ENCODE measurements around the gene E2F3.
A peak's percentile ranks its signal among the peaks of the same experiment; 100 is the strongest.

E2F3 gene

GRCh38 chr6:20379231-20379630 is 22.4 kb upstream of the E2F3 start:
- Mint-ChIP-seq H3K27me3 (no peaks in the 10 kb centered on the region), H3K4me1 (no peaks in the 10 kb centered on the region), H3K36me3 (no peaks in the 10 kb centered on the region), H3K4me3 (no peak overlapping the region), H3K9me3 (no peaks in the 10 kb centered on the region), H3K27ac (no peak overlapping the region)
- ATAC-seq: no peak

GRCh38 chr6:20386218-20386617 is 15.5 kb upstream of the E2F3 start:
- H3K4me3 Mint-ChIP-seq: no peak overlapping the region
- H3K27me3 Mint-ChIP-seq: no peaks in the 10 kb centered on the region
- H3K27ac Mint-ChIP-seq: no peak overlapping the region
- no peak for ATAC-seq
- no peaks in the 10 kb centered on the region for H3K4me1 Mint-ChIP-seq
- H3K36me3 Mint-ChIP-seq: no peaks in the 10 kb centered on the region
- H3K9me3 Mint-ChIP-seq: no peaks in the 10 kb centered on the region

GRCh38 chr6:20389066-20389465 is 12.6 kb upstream of the E2F3 start:
- H3K27me3 Mint-ChIP-seq: no peaks in the 10 kb centered on the region
- no peaks in the 10 kb centered on the region for H3K4me1 Mint-ChIP-seq
- no peak for ATAC-seq
- no peak overlapping the region for H3K4me3 Mint-ChIP-seq
- H3K36me3 Mint-ChIP-seq: no peaks in the 10 kb centered on the region
- no peaks in the 10 kb centered on the region for H3K9me3 Mint-ChIP-seq
- no peak overlapping the region for H3K27ac Mint-ChIP-seq

- H3K4me3 Mint-ChIP-seq: no peak overlapping the region
- no peaks in the 10 kb centered on the region for H3K4me1 Mint-ChIP-seq
- no peaks in the 10 kb centered on the region for H3K27me3 Mint-ChIP-seq
- no peak overlapping the region for H3K27ac Mint-ChIP-seq
- no peak for ATAC-seq
- H3K9me3 Mint-ChIP-seq: no peaks in the 10 kb centered on the region
- no peaks in the 10 kb centered on the region for H3K36me3 Mint-ChIP-seq
These were observed 8.4 kb upstream of the E2F3 start for GRCh38 chr6:20393297-20393696.

GRCh38 chr6:20399518-20399917 is 2.2 kb upstream of the E2F3 start:
- Mint-ChIP-seq H3K4me1 (peaks cover 18% of the 10 kb centered on the region), H3K4me3 (no peak overlapping the region), H3K27ac (no peak overlapping the region), H3K27me3 (no peaks in the 10 kb centered on the region), H3K9me3 (no peaks in the 10 kb centered on the region), H3K36me3 (no peaks in the 10 kb centered on the region)
- ATAC-seq: no peak

GRCh38 chr6:20400456-20401204 is 1.0 kb upstream of the E2F3 start:
- H3K27ac Mint-ChIP-seq: peak overlapping the region; percentile 97
- H3K36me3 Mint-ChIP-seq: no peaks in the 10 kb centered on the region
- H3K27me3 Mint-ChIP-seq: no peaks in the 10 kb centered on the region
- H3K4me1 Mint-ChIP-seq: peaks cover 22% of the 10 kb centered on the region
- H3K4me3 Mint-ChIP-seq: peak overlapping the region; percentile 96
- H3K9me3 Mint-ChIP-seq: no peaks in the 10 kb centered on the region
- ATAC-seq: no peak

GRCh38 chr6:20402092-20402341 is 338 bp downstream of the E2F3 start:
- Mint-ChIP-seq H3K9me3 (no peaks in the 10 kb centered on the region), H3K4me3 (peak overlapping the region; percentile 96), H3K27me3 (no peaks in the 10 kb centered on the region), H3K27ac (peak overlapping the region; percentile 97), H3K4me1 (peaks cover 22% of the 10 kb centered on the region), H3K36me3 (peaks cover 5% of the 10 kb centered on the region)
- no peak for ATAC-seq

GRCh38 chr6:20402342-20403069 is 827 bp downstream of the E2F3 start:
- H3K36me3 Mint-ChIP-seq: peaks cover 9% of the 10 kb centered on the region
- H3K9me3 Mint-ChIP-seq: no peaks in the 10 kb centered on the region
- H3K4me3 Mint-ChIP-seq: peak overlapping the region; percentile 96
- peaks cover 23% of the 10 kb centered on the region for H3K4me1 Mint-ChIP-seq
- H3K27ac Mint-ChIP-seq: peak overlapping the region; percentile 97
- peak; percentile 9 for ATAC-seq
- no peaks in the 10 kb centered on the region for H3K27me3 Mint-ChIP-seq

GRCh38 chr6:20403070-20403765 is 1.5 kb downstream of the E2F3 start:
- H3K4me1 Mint-ChIP-seq: peaks cover 28% of the 10 kb centered on the region
- H3K27ac Mint-ChIP-seq: peak overlapping the region; percentile 97
- H3K9me3 Mint-ChIP-seq: no peaks in the 10 kb centered on the region
- H3K4me3 Mint-ChIP-seq: peak overlapping the region; percentile 96
- H3K27me3 Mint-ChIP-seq: no peaks in the 10 kb centered on the region
- ATAC-seq: peak; percentile 80
- peaks cover 14% of the 10 kb centered on the region for H3K36me3 Mint-ChIP-seq

- Mint-ChIP-seq H3K4me1 (peaks cover 33% of the 10 kb centered on the region), H3K9me3 (no peaks in the 10 kb centered on the region), H3K27me3 (no peaks in the 10 kb centered on the region), H3K36me3 (peaks cover 14% of the 10 kb centered on the region), H3K27ac (peak overlapping the region; percentile 97), H3K4me3 (peak overlapping the region; percentile 96)
- ATAC-seq: peak; percentile 17
These were observed 2.3 kb downstream of the E2F3 start for GRCh38 chr6:20403766-20404640.

- Mint-ChIP-seq H3K4me3 (peak overlapping the region; percentile 96), H3K4me1 (peaks cover 39% of the 10 kb centered on the region), H3K9me3 (no peaks in the 10 kb centered on the region), H3K27me3 (no peaks in the 10 kb centered on the region), H3K36me3 (peaks cover 14% of the 10 kb centered on the region), H3K27ac (peak overlapping the region; percentile 97)
- no peak for ATAC-seq
These were observed 3.0 kb downstream of the E2F3 start for GRCh38 chr6:20404641-20405032.

GRCh38 chr6:20408851-20409250 is 7.2 kb downstream of the E2F3 start:
- no peak for ATAC-seq
- no peaks in the 10 kb centered on the region for H3K27me3 Mint-ChIP-seq
- peaks cover 33% of the 10 kb centered on the region for H3K36me3 Mint-ChIP-seq
- H3K4me3 Mint-ChIP-seq: no peak overlapping the region
- H3K9me3 Mint-ChIP-seq: no peaks in the 10 kb centered on the region
- H3K4me1 Mint-ChIP-seq: peaks cover 52% of the 10 kb centered on the region
- peak overlapping the region; percentile 88 for H3K27ac Mint-ChIP-seq

GRCh38 chr6:20409427-20409971 is 7.8 kb downstream of the E2F3 start:
- peak overlapping the region; percentile 65 for H3K4me3 Mint-ChIP-seq
- H3K36me3 Mint-ChIP-seq: peaks cover 34% of the 10 kb centered on the region
- no peaks in the 10 kb centered on the region for H3K27me3 Mint-ChIP-seq
- peaks cover 47% of the 10 kb centered on the region for H3K4me1 Mint-ChIP-seq
- peak overlapping the region; percentile 88 for H3K27ac Mint-ChIP-seq
- peak; percentile 97 for ATAC-seq
- no peaks in the 10 kb centered on the region for H3K9me3 Mint-ChIP-seq

GRCh38 chr6:20411544-20411943 is 9.9 kb downstream of the E2F3 start:
- ATAC-seq: no peak
- Mint-ChIP-seq H3K36me3 (peaks cover 39% of the 10 kb centered on the region), H3K27me3 (no peaks in the 10 kb centered on the region), H3K9me3 (no peaks in the 10 kb centered on the region), H3K4me3 (no peak overlapping the region), H3K27ac (no peak overlapping the region), H3K4me1 (peaks cover 51% of the 10 kb centered on the region)
